Metanephros (tissue), 2 donors: ENCODE measurements around the gene SLC6A16. TPM values are rescaled to one million over a fixed set of nuclear protein-coding genes. Genes with fewer than 3 reads are reported as not detected.

Experiments used
- small RNA-seq: library from RNA; depleted of rRNA; stranded (forward); fragments of <200 nt; gene quantifications from one replicate; pipeline ENCODE3, GENCODE V24; 2014; ENCODE audit warnings: low replicate concordance
- total RNA-seq: library from RNA; depleted of rRNA; stranded (reverse); fragments of >200 nt; gene quantifications from one replicate; pipeline ENCODE4 v1.2.3, GENCODE V29; 2014

Gene SLC6A16
- 3.2 TPM for total RNA-seq

DNA sequence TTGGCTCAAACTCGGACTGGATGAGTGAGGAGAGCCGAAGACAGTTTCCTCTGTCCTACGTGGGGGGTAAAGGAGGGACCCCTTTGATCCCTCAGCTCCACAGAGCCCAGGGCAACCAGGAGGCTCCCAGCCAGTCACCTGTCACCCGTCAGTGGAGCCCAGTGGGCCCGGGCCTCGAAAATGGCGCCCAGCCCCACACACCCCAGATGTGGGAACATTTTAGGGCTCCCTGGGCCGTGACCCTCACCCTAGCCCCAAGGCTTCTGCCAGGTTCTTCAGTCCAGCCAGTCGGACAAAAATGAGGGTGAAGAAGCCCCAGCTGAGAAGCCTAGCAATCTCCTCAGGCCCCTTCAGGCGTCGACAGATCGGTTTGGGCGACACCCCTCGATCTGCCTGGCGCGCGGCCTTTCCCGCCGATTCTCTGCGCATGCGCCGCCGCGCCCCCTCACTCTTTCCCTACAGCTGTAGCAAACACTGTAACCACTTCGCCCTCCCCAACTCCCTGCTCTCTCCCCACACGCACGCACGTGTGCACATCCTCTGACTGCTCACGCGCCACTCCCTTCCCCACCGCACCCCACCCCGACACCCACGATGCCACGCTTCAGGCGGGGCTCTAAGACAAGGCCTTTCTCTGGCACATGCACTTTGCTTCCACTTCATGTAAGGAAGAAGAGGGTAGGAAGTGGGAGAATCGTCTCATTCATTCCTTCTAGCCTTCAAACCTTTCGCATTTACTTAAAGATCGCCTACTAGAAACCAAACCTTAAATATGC, at the start of gene SLC6A16:
Gene SLC6A16 (minus strand): TSS at position 391 of the 776 bp plus-strand sequence. CDS start 13,844 bp downstream, outside the sequence.

GRCh38 chr19:49363268-49364082, 38.5 kb upstream of the SLC6A16 start, which contains the start of gene DKKL1:
DKKL1 (plus strand) TSS chr19:49363877; CDS start chr19:49363999, 122 bp downstream.

GRCh38 chr19:49362048-49362928, 37.3 kb upstream of the SLC6A16 start, which contains the start of gene TEAD2:
TEAD2 (minus strand) TSS chr19:49362416; CDS start chr19:49360075, 2,341 bp downstream.

GRCh38 chr19:49335071-49335783, 10.2 kb upstream of the SLC6A16 start, which contains the start of gene CD37:
CD37 (plus strand) TSS chr19:49335406; CDS start chr19:49335541, 135 bp downstream.

Small RNAs within 50 kb of the gene (small RNA-seq; reads per million reads assigned to genes)
- gene MIR4324 = not detected

Other genes with a start within 250 kb of the SLC6A16 start
- 266 TPM for gene SNRNP70, start 239.7 kb downstream of the SLC6A16 start, total RNA-seq
- 8.0 TPM for gene LIN7B, start 210.8 kb downstream of the SLC6A16 start, total RNA-seq
- gene C19orf73, start 206.0 kb downstream of the SLC6A16 start, total RNA-seq = not detected
- gene PPFIA3, start 205.6 kb downstream of the SLC6A16 start, total RNA-seq = 6.9 TPM
- gene HRC, start 169.8 kb downstream of the SLC6A16 start, total RNA-seq = 28.8 TPM
- gene TRPM4, start 167.4 kb downstream of the SLC6A16 start, total RNA-seq = 39.2 TPM
- 16.5 TPM for gene CD37, start 10.2 kb upstream of the SLC6A16 start, total RNA-seq
- gene TEAD2, start 37.2 kb upstream of the SLC6A16 start, total RNA-seq = 49.9 TPM
- 1.5 TPM for gene DKKL1, start 38.7 kb upstream of the SLC6A16 start, total RNA-seq
- not detected for gene KASH5, start 63.1 kb upstream of the SLC6A16 start, total RNA-seq
- gene PTH2, start 98.2 kb upstream of the SLC6A16 start, total RNA-seq = not detected
- not detected for gene GFY, start 100.2 kb upstream of the SLC6A16 start, total RNA-seq
- 2.8 TPM for gene SLC17A7, start 116.3 kb upstream of the SLC6A16 start, total RNA-seq
- gene PIH1D1, start 126.6 kb upstream of the SLC6A16 start, total RNA-seq = 76.4 TPM
- 43.6 TPM for gene ALDH16A1, start 128.0 kb upstream of the SLC6A16 start, total RNA-seq
- gene FLT3LG, start 149.0 kb upstream of the SLC6A16 start, total RNA-seq = 3.1 TPM
- gene RPL13A, start 162.4 kb upstream of the SLC6A16 start, total RNA-seq = 2,667 TPM
- 2,754 TPM for gene RPS11, start 171.2 kb upstream of the SLC6A16 start, total RNA-seq
- gene FCGRT, start 187.5 kb upstream of the SLC6A16 start, total RNA-seq = 205 TPM
- gene RCN3, start 202.8 kb upstream of the SLC6A16 start, total RNA-seq = 33.7 TPM